ENCODE results near the gene PRKN.
"Not testable (repeated sequence)": the region's sequence is repeated elsewhere in the genome, so short reads cannot be mapped to it uniquely, and the experiment has no call there.

PRKN gene

GRCh38 chr6:161880056-161880455 is 847.5 kb downstream of the PRKN start:
- no peak for DNase-seq

DNA sequence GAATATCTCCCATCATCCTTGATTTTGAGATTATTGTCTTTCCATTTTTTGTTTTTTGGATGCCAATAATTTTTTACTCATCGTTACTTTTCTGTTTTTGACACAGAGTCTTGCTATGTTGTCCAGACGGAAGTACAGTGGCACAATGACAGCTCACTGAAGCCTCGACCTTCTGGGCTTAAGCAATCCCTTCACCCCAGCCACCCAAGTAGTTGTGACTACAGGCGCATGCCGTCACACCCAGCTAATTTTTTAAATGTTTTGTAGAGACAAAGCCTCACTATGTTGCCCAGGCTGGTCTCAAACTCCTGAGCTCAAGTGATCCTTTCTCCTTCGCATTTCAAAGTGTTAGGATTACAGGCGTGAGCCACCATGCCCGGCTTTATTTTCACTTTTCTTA is 851.3 kb downstream of the PRKN start:
- no peak for DNase-seq

GRCh38 chr6:161870236-161870901 is 857.2 kb downstream of the PRKN start:
- DNase-seq = no peak

GRCh38 chr6:161869491-161869890 is 858.1 kb downstream of the PRKN start:
- DNase-seq = no peak

GRCh38 chr6:161866570-161866969 is 861.0 kb downstream of the PRKN start:
- DNase-seq = no peak

DNA sequence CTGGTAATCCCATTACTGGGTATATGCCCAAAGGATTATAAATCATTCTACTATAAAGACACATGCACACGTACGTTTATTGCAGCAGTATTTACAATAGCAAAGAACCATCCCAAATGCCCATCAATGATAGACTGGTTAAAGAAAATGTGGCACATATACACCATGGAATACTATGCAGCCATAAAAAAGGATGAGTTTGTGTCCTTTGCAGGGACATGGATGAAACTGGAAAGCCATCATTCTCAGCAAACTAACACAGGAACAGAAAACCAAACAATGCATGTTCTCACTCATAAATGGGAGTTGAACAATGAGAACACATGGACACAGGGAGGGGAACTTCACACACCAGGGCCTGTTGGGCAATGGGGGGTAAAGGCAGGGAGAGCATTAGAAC is 866.5 kb downstream of the PRKN start:
- not testable (repeated sequence) for DNase-seq

GRCh38 chr6:161853657-161854056 is 873.9 kb downstream of the PRKN start:
- no peak for DNase-seq

- DNase-seq = not testable (repeated sequence)
Measured at GRCh38 chr6:161851486-161851885, 876.1 kb downstream of the PRKN start.

GRCh38 chr6:161850562-161850961 is 877.0 kb downstream of the PRKN start:
- no peak for DNase-seq

GRCh38 chr6:161847628-161848027 is 879.9 kb downstream of the PRKN start:
- no peak for DNase-seq

GRCh38 chr6:161844804-161845203 is 882.8 kb downstream of the PRKN start:
- DNase-seq = no peak

DNA sequence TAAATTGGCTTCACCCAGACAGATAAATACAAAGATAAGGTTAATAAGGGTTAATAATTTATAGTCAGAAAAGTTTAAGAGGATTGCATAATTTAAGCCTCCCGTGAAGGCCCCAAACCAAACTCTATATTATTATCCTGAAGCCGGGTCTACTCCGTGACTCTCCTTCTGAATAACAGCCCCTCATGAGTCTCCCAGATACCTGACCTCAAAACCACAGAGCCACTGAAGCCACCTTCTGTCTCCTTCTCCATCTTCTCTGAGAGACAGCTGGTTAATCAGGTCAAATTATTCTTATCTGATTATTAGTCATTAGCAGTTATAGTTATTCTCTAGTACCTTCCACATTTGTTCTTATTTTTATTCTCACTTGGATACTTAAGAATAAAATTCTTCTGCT is 884.5 kb downstream of the PRKN start:
- DNase-seq = no peak

DNA sequence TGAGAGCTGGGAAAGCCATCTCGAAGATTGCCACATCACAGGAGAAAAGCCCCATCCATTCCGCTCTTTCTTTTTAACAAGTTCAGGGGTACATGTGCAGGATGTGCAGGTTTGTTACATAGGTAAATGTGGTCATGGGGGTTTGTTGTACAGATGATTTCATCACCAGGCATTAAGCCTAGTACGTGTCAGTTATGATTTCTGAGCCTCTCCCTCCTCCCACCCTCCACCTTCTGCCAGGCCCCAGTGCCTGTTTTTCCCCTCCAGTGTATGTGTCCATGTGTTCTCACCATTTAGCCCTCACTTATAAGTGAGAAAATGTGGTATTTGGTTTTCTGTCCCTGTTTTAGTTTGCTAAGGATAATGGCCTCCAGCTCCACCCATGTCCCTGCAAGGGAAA is 887.2 kb downstream of the PRKN start:
- no peak for DNase-seq

GRCh38 chr6:161838306-161839035 is 889.1 kb downstream of the PRKN start:
- no peak for DNase-seq

DNA sequence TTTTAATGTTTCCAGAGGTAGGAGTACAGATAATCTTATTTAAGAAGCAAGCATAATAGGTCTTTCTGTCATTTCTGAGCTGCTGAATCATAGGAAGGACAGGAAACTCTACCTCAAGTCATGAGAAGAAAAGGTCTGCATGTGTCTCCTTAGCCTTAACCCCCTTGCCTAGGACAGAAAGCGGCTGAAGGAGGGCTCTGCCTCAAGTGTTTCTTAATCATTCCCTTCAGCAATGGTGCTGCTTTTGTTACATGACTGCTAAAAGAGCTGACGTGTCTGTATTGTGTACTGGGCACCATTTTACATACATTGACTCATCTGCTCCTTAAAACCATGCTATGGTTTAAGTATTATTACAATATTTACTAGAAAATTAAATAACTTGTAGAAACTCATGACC is 889.7 kb downstream of the PRKN start:
- no peak for DNase-seq

- DNase-seq = no peak
Measured at GRCh38 chr6:161837449-161837735, 890.2 kb downstream of the PRKN start.

DNA sequence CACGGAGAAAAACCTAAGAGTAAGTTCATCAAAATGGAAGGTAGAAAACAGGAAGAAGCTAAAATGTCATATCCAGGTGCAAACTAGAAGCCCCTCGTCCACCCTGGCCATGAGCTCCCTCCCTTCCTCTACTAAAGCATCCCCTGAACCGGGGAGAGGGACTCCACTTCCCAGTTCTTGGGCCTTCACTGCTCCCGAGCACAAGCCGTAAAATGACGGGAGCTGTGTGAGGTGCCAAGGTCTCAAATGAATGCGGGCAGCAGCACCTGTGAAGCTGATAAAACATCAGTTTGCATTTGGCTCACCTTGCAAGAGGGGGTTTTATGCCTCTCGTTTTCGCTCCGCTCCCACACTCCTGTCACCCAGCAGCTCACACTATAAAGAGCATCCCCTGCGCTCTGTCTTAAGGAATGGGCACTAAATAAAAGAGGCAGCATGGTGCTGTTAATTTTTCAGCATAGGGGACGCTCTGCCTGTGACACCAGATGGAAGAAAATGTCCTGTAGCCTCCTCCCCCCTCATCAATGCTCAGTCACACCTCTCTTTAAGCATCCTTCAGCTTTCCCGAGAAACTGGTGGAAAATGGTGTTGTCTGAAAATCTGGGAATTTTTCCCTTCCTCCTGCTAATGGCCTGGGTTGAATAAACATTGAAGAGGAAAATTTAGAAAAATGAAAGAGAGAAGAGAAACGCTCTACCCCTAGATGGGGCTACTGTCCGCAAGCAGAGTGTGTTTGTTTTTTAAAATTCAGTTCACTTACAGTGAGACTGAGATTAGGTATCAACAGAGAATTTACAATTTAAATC is 890.7 kb downstream of the PRKN start:
- DNase-seq = no peak

- DNase-seq = no peak
Measured at GRCh38 chr6:161835500-161836215, 891.9 kb downstream of the PRKN start.

- no peak for DNase-seq
Measured at GRCh38 chr6:161834426-161834825, 893.1 kb downstream of the PRKN start.

- no peak for DNase-seq
Measured at GRCh38 chr6:161833099-161833860, 894.3 kb downstream of the PRKN start.

DNA sequence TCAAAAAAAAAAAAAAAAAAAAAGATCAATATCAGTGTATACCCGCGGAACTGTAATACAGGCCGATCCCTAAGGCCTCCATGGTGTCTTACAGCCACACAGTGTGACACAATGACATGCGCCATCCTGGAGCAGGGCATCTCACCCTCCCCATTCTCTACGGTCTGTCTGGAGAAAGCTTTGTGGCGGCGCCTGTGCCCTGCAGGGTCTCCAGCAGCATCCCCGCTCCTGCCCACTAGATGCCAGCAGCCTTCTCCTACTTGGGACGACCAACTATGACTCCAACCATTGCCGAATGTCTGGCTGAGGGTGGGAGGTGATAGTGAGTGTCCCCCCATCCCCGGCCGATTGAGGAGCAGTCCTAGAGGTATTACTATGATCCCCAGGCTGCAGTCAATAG is 894.9 kb downstream of the PRKN start:
- DNase-seq = no peak

- DNase-seq = no peak
Measured at GRCh38 chr6:161830866-161831616, 896.5 kb downstream of the PRKN start.

Data from GOT3 (cell line).